ENCODE results near the gene CRLF2.

GRCh38 chrX:1223242-1223600 lies 10.8 kb upstream of the CRLF2 start:
- TF ChIP-seq POLR2A (IDR thresholded peaks at IDR 0.05), result no peak
- TF ChIP-seq, protein P1, sequence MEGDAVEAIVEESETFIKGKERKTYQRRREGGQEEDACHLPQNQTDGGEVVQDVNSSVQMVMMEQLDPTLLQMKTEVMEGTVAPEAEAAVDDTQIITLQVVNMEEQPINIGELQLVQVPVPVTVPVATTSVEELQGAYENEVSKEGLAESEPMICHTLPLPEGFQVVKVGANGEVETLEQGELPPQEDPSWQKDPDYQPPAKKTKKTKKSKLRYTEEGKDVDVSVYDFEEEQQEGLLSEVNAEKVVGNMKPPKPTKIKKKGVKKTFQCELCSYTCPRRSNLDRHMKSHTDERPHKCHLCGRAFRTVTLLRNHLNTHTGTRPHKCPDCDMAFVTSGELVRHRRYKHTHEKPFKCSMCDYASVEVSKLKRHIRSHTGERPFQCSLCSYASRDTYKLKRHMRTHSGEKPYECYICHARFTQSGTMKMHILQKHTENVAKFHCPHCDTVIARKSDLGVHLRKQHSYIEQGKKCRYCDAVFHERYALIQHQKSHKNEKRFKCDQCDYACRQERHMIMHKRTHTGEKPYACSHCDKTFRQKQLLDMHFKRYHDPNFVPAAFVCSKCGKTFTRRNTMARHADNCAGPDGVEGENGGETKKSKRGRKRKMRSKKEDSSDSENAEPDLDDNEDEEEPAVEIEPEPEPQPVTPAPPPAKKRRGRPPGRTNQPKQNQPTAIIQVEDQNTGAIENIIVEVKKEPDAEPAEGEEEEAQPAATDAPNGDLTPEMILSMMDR (IDR thresholded peaks at IDR 0.05), result no peak

All from lower leg skin (tissue), 3 donors.